Raji (cell line): ENCODE measurements around the gene DOCK10.

Source experiments
- POLR2A ChIP-seq: IDR thresholded peaks from 2 replicates; pipeline ENCODE4 v1.6.1; 2011; ENCODE audit warnings: low read depth, low read length, control low read depth; ENCODE audit not compliant: insufficient read depth

The DOCK10 gene

GRCh38 chr2:225008179-225008856, 34.0 kb downstream of the DOCK10 start:
- no peak for TF ChIP-seq POLR2A

- no peak for TF ChIP-seq POLR2A
Observed at GRCh38 chr2:225006730-225007129, 35.5 kb downstream of the DOCK10 start.

- no peak for TF ChIP-seq POLR2A
Observed at GRCh38 chr2:225004597-225004996, 37.7 kb downstream of the DOCK10 start.

GRCh38 chr2:225002656-225003045, 39.6 kb downstream of the DOCK10 start:
- no peak for TF ChIP-seq POLR2A

- no peak for TF ChIP-seq POLR2A
Observed at GRCh38 chr2:225002039-225002655, 40.1 kb downstream of the DOCK10 start.

GRCh38 chr2:224999754-225000153, 42.5 kb downstream of the DOCK10 start:
- no peak for TF ChIP-seq POLR2A

- TF ChIP-seq POLR2A, result no peak
Observed at GRCh38 chr2:224999321-224999720, 42.9 kb downstream of the DOCK10 start.

- TF ChIP-seq POLR2A, result no peak
Observed at GRCh38 chr2:224997802-224998201, 44.5 kb downstream of the DOCK10 start.

- no peak for TF ChIP-seq POLR2A
Observed at GRCh38 chr2:224995419-224995818, 46.8 kb downstream of the DOCK10 start.

- no peak for TF ChIP-seq POLR2A
Observed at GRCh38 chr2:224994242-224994823, 47.9 kb downstream of the DOCK10 start.

GRCh38 chr2:224990710-224991109, 51.6 kb downstream of the DOCK10 start:
- no peak for TF ChIP-seq POLR2A

GRCh38 chr2:224987733-224988132, 54.5 kb downstream of the DOCK10 start:
- no peak for TF ChIP-seq POLR2A

GRCh38 chr2:224986477-224986876, 55.8 kb downstream of the DOCK10 start:
- no peak for TF ChIP-seq POLR2A

- no peak for TF ChIP-seq POLR2A
Observed at GRCh38 chr2:224984637-224985036, 57.6 kb downstream of the DOCK10 start.

- TF ChIP-seq POLR2A, result no peak
Observed at GRCh38 chr2:224983712-224984554, 58.3 kb downstream of the DOCK10 start.

- no peak for TF ChIP-seq POLR2A
Observed at GRCh38 chr2:224982910-224983711, 59.2 kb downstream of the DOCK10 start.
